Activated CD4-positive, alpha-beta T cell treated with anti-CD3 and anti-CD28 coated beads, Interleukin-2, Interleukin-4, amounts not matched to agents 100 ng/mL and 50 ng/mL, durations not matched to agents 16 hours and 8 hours (primary cell): ENCODE measurements around the gene PPM1M.

ENCODE experiments used
- DNase-seq: peaks from one replicate; pipeline ENCODE4 v3.0.0-alpha.2; 2020; ENCODE audit warnings: low spot score

The PPM1M gene

DNA sequence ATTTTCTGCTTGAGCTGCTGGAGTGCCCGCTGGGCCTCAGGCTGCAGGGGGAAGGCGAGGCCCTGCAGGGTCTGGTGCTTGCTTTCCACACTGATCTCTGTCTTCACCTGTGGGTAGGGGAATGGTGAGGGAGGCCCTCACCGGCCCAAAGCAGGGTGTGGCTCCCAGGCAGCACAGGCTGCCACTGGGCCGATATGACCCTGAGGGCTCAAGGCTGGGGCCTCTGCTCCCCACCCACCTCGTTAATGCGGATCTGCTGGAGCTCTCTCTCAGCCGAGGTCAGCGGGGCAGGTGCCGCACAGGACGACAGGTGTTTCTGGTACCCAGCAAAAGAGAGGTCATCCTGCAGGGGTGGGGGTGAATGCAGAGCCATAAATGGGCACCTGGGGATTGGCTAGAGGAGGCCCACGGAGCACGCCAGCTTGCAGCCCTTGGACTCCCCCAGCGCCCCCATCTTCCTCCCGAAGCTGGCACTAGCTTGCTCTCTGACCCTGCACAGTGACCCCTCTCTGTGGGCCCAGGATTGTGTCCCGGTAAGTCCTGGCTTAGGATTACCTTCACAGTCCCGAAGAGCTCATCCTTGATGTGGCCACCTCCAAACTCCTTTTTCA is 14.6 kb upstream of the PPM1M start:
- DNase-seq: no peak

DNA sequence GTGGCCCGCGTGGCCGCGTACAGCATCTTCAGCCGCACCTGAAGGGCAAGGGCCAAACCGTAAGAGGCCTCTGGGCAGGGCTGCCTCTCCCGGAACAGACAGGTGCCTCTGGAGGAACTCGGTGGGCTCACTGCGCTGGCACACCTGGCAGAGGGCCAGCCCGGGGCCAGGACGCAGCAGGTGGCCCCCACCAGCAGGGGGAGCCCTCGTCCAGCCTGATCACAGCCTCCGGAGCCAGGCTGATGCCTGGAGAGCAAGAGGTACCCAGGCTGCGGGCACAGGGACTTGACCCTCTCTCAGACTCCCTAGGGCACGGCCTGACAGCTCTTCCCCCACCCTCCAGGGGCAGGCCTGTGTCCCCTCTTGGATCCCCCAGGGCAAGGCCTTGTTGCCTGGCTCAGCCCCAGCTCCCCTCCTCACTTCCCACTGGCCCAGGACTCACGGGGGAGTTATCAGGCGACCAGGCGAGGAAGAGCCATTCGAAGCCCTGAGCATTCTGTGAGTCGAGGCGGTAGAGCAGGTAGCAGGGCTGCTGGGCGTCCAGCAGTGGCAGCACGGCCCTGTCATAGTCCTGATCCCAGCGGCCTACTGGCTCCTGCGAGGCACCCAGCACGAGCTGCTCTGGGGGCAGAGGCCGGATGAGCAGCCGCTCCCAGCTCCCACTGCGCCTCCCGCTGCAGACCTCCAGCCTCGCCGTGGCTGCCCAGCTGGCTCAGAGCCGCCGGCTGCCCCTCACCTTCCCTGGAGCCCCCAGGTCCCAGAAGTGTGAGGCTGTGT is 13.9 kb upstream of the PPM1M start:
- DNase-seq: peak; percentile 85

DNA sequence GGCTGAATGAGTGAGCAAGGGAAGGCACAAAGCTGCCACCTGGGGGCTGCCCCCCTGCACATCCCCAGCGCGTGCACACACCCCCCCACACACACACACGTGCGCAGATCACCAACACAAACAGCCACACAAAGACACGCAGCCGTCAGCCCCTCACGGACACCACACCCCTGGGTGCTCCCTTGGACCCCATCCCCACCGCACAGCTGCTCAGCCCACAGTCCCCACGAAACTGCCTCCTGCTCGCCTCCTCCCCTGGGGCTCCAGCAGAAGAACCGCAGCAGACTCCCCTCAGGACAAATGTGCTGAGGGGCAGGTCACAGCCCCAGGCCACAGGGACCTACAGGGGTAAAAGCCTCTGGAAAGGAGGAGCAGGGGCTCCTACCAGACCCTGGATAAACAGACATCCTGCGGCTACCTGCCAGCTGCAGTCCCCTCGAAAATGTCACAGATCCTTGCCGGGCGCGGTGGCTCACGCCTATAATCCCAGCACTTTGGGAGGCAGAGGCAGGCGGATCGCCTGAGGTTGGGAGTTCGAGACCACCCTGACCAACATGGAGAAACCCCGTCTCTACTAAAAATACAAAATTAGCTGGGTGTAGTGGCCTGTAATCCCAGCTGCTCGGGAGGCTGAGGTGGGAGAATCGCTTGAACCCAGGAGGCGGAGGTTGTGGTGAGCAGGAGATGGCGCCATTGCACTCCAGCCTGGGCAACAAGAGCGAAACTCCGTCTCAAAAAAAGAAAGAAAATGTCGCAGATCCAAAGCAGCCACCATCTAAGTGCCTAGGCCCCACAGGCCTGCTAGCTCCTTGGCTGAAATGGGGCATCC is 13.1 kb upstream of the PPM1M start:
- no peak for DNase-seq

DNA sequence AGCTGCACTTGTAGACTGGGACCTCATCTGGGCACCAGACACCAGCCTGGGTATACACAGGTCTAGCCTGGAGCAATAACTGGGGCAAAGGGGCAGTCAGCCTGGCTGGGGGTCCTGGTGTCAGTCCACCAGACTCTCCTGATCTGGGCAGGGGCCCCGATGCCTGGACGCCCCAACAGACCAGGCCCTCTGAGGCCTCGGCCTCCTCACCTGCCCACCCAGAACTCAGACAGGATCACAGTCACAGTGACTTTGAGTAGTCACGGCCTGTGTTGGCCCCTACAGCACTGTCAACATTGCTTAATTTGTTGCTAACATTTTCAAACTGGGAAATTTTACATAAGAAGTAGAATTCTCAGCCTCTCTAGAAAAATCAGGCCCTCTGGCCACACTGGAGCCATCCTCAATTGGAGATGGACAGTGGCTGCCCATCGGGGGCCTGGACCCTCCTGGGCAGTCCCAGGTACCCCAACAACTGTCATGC is 12.4 kb upstream of the PPM1M start:
- no peak for DNase-seq

DNA sequence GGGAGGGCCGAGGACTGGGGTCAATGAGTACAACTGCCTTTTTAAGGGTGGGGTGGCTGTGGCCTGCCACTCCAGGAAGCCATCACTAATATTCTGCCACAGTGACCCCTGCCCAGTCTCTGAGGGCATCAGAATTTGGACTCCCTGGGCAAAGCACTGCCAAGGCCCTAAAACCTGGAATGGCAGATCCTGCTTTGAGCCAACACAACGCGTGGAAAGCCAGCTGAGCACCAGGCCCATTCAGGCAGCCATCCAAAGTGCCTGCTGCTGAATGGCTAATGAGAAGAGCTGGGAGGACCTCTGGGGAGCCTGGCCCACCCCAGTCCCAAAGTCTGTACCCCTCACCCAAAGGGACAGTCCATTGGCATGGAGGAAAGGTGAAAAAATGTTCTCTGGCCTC is 11.6 kb upstream of the PPM1M start:
- DNase-seq: no peak

DNA sequence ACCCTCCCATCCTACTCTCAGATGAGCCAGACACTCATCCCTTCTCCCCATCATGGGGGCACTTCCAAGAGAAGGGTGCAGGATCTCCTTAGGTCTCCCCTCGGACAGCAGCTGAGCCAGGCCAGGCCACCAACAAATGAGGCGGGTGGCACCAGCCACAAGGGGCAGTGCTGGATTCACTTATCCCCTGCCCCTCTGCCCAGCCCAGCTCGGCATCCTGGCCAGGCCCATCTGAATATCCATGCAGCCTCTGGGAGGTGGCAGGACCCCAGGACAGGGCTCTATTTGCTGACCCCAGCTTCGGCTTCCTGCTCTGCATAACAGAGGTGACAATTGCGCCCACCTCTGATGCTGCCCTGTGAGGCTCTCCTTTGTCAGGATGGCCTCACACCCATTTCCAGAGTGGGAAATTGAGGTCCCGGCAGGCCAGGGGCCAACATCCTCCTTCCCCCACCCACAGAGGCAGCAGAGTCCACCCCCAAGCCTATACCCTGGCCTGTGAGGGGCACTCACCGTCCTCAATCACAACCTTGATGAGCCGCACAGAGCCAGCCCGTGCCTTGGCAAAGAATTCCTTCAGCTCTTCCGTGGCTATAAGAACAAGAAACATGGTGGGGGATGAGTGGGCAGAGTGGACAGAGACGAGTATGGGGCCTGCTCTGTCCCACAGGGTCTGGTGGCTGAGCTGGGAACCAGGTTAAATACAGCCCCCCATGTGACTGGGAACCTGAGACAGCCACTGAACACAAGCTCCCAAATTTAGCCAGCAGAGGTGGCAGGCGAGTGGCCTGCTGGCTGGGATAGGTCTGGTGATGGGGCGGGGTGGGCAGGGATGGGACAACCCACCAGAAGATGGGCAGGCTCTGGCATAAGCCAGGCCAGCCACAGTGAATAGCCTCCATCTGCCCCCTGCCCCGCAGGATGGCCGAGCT is 10.8 kb upstream of the PPM1M start:
- no peak for DNase-seq

DNA sequence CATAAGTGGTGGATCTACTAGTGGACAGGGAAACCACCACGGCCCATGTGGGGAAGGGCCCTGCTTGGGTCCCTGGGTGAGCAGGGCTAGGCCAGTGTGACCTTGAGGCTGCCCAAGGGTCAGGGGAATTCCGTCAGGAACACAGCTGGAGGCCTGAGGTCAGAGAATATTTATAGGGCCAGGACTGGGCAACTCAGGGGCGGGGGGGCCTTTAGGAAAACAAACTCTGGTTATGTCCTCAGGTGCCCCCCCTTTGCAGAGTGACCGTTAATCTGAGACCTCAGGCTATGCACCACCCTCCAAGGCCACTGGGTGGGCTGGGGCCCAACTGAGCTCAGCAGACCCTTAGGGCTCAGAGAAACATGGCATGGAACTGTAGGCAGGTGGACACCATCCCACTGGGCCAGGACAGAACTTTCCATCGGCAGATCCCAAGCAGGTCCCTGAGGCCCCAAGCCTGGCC is 9.1 kb upstream of the PPM1M start:
- no peak for DNase-seq

DNA sequence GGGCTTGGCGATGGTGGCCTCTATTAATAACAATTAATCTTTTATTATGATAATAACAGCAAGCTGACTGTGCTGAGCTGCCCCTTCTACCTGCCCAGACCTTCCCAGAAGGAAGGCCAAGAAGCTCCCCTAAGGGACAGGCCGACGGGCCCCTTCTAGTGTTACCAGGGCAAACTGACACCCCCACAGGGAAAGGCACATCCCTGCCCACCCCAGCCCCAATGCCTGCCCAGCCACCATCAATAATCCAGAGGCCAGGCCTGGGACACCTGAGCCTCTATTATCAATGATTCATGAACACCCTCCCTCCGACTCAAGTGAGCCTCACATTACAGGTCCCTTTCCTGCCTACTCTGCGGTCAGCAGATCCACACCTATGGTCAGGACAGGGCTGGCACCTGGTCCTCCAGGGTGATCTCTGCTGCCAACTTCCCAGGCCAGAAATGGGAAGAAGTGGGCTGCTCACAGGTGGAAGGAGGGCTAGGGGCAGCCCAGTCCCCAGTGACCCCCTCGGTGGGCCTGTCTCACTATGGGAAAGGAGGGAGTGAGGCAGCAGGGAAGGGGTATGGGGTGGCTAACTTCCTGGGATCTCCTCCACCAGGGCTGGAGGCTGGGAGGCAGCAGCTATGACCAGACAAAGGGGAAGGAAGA is 8.4 kb upstream of the PPM1M start:
- DNase-seq: no peak

DNA sequence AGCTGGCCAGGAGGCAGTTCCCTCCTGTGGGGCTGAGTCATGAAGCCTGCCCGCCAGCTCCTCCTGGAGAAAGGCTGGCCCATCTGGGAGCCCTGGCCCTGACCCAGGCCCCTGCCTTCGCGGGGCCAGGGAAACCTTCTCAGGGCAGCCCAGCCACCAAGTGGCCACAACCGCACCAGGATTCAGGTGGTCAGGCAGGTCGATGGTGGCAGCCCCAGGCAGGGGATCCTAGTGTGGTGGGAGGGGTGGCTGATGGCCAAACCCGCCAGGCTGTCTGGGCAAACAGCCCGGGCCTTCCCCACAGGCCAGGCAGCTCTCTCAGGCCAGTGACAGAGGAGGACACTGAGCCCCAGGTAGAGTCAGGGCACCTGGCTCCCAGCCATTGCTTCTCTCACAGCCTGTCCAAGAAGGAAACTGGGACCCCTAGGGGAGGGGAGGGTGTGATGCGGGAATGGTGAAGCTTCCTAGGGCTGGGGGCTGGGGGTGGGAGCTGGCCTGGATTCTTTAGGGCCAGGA is 7.8 kb upstream of the PPM1M start:
- no peak for DNase-seq

DNA sequence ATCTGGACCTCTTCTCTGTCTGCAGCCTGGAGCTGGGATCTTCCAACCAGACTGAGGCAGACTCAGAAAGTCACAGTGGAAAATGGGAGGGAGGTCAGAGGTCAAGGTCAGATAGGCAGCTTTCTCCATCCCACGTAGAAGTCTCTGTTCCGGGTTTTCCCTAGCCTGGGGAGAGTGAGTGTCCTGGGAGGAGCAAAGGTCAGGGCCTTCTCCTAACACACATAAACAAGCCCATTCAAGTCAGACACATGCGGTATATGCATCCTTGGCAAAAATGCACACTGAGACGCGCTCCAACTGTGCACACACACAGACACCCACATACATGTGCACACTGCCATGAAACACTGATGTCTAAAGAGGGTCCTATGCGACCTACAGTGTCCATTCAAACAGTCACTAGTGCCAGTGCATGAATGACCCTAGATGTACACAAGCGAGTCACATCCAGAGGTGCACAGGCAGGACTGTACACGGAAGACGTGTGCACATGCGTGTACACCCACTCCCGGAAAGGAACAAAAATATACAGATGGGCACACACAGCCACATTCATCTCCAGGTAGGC is 7.3 kb upstream of the PPM1M start:
- DNase-seq: no peak

DNA sequence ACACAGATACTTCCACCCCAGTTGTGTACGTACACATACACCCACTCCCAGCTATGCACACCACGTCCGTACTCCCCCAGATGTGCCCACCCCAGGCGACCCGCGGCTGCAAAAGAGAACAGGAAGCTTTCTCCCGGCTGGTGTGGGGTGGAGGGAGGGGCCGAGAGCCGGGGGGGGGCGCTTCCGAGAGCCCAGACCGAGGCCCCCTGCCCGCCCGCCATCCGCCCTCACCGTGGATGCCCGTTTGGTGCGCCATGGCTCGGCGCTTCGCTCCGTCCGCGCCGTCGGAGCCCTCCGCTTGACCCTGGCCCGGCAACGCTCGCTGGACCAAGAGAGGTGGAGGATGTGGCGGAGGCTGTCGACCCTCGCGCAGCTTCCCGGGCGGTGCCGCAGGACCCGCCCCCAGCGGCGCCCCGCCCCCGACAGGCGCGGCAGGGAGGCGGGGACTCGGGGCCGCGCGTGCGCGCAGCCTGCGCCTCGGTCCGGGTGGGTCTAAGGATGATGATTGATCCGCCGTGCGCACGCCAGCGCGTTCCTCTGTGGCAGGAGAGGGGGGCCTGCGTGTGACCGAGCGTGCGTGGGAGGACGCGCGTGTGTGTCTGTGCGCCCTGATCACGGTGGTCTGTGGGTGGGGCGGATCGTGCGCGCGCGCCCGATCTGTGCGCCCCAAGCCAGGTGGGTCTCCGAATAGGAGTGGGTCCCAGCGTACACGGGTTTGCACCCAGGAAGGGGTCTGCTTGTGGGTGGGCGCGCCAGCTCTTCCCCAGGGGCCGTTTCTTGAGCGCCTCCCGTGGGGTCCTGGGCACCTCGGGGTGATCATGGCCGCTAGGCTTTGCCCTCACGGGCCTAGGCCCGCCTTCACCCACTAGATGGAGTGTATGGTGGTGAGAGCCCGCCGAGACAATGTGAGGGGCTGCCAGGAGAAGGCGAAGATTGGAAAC is 6.5 kb upstream of the PPM1M start, which contains the start of gene TWF2:
Gene TWF2, minus strand, starts transcription at position 398 of the 941 bp plus-strand sequence. Its CDS starts 142 bp downstream, at position 256.
- peak; percentile 87 for DNase-seq

DNA sequence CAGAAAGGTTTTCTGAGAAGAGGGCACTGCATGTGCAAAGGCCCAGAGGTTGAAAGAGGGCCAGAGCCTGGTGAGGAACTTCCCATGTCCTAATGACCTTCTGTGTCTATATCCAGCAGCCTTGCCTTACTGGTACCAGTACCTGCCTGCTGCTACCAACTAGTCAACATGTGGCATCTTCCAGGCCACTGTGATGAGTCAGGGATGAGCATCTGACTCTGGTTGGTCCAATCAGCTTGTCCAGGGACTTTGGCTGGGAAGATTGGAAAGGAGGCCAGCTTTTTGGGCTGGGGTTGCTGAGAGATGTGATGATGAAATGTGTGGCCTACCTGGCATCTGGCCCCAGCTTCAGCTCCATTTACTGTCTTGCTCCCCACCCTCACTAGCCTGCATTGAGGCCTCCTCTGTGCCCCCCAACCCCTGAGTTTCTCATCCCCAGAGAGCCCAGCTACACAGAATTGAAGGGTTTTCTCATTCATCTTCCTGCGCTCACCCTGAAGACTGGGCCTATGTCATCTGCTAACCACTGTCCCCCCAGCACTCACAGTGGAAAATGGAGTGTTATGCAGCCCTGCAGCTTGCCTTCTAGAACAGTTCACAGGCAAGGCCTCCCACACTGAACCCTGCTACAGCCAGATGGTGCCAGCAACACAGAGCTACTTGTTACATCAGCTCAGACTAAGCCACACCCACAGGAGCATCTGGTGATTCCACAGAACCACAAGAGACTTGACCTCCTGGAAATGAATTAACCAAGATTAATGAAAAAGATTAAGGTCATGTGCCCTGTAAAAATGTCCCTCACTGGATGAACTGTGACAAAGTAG is 5.3 kb upstream of the PPM1M start:
- DNase-seq: peak; percentile 80

DNA sequence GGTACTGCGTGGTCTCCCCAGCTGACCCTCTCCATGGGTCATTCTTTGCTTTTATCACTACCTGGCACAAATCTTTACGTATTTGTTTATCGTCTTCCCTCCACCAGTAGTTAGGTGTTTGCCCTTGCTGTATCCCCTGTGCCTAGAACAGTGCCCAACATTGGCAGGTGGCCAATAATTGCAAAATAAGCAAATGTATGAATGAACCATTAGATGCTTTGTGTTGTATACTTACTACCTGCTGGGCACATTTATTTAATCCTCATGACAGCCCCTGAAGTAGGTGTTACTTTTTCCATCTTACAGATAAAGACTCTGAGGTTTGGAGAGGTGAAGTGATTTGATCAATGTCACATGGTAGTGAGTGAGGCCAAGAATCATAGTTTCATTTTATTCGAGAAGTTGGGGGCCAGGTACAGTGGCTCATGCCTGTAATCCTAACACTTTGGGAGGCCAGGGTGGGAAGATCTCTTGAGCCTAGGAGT is 4.6 kb upstream of the PPM1M start:
- DNase-seq: no peak

DNA sequence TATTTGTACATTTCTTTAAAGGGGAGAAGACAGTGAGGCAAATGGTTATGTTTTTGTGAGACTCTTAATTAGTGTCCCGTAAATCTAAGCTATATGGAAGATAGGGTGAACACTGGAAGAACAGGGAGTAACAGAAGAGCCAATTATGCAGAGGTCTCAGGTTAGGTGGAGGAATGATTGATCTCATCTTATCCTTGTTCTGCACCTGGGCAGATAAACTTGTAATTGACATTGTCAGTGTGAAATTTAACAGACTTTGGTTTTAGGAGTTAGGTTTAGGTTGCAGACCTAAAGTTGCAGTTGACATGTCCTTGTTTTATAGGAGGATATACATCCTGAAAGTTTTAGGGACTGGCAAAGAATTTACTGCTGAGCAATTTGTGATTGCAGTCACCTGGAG is 3.5 kb upstream of the PPM1M start:
- no peak for DNase-seq

DNA sequence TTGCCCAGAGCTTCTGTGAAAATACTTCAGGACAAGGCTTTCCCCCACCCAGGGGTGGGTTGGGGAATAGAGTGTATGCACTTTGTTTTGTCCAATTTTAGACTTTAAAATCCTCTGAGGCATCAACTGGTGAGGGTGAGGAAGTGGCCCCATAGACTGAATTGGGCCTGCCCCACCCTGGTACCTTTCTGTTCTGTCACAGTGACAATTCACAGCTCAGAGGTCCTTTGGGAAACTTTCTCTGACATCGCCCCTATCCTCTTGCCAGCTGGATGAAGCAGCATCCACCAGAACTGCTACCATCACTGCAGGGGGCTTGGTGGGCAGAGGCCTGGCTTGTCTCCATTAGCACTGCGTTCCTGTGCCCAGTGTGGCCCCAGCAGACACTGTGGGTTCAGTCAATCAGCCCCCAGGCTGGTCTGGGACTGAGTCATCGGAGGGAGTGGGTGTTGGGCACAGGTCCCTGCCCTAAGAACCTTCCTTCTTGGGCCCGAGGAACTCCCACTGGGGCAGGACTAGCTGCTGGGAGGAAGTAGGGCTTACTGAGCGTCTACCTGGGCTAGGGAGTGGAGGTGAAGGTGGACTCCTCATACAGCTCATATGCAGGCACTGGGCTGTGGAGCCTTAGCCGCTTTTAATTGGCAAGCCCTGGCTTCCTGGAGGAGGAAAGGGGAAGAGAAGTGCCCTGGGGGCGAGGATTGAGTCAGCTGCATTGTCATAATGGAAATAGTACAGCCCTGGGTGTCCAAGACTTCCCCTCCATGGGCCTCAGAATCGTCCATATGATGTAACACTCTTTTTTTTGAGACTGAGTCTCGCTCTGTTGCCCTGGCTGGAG is 1.5 kb upstream of the PPM1M start:
- peak; percentile 83 for DNase-seq

DNA sequence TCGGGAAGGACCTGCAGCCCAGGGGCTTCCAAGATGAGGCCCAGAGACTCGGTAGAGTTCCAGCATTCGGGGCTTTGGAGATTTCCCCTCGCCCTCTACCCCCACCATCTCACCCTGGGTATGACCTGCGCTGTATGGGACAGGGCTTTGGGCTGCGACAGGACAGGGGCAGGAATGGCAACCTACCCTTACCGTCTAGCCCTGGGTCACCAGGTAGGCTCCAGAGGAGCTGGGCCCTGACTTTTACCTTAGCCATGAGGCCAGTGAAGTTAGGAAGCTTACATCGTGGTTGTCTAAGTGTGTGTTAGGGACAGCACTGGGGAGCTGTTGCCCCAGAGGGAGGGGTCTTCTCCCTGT is 683 bp downstream of the PPM1M start:
- DNase-seq: no peak

DNA sequence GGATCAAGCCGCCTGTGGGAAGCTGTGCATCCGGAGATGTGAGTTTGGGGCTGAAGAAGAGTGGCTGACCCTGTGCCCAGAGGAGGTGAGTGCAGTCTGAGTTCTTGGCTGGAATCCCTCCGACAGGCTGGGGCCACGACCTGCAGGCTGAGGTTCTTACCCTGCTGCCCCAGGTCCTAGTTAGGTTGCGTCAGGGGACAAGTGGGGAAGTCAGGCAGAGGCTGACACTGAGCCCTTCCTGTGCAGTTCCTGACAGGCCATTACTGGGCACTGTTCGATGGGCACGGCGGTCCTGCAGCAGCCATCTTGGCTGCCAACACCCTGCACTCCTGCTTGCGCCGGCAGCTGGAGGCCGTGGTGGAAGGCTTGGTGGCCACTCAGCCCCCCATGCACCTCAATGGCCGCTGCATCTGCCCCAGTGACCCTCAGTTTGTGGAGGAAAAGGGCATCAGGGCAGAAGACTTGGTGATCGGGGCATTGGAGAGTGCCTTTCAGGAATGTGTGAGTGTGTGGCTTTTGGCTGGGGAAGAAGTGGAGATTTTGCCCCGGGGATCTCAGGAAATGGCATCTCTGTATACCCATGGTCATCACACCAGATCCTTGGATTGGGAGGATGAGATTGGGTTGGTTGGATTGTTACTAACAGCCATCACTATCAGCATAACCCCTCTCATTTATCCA is 1.3 kb downstream of the PPM1M start:
- no peak for DNase-seq
